DND-41 (cell line): Measurements from ENCODE around the gene CYP1B1.

ENCODE experiments used
- CTCF ChIP-seq: IDR thresholded peaks from 2 replicates; pipeline ENCODE4 v1.5.1; 2012; ENCODE audit warnings: borderline replicate concordance, low read length, moderate library complexity, mild to moderate bottlenecking; ENCODE audit not compliant: poor library complexity, severe bottlenecking; ENCODE audit errors: extremely low read depth
- EZH2 ChIP-seq: IDR thresholded peaks from 3 replicates; pipeline ENCODE4 v1.6.1; 2012; ENCODE audit warnings: borderline replicate concordance, low read depth, mild to moderate bottlenecking, moderate library complexity, low read length, inconsistent platforms; ENCODE audit not compliant: severe bottlenecking

- TF ChIP-seq CTCF (no peak), EZH2 (no peak)
Observed at GRCh38 chr2:38099099-38100028, 23.4 kb upstream of the CYP1B1 start.
